Loucy (cell line): ENCODE data around the gene MBD3.

Experiments
- EZH2phosphoT487 ChIP-seq: fragments of 200-600 bp; IDR thresholded peaks from 2 replicates; pipeline ENCODE4 v1.6.1; 2018; ENCODE audit warnings: antibody characterized with exemption, mild to moderate bottlenecking, moderate library complexity, borderline replicate concordance
- TF ChIP-seq, protein P1 (sequence below): fragments of 200-600 bp; sonication (generic); conservative IDR thresholded peaks from 2 replicates; pipeline ENCODE4 v1.5.1; 2014; ENCODE audit warnings: mild to moderate bottlenecking, antibody characterized with exemption, low read length

DNA sequence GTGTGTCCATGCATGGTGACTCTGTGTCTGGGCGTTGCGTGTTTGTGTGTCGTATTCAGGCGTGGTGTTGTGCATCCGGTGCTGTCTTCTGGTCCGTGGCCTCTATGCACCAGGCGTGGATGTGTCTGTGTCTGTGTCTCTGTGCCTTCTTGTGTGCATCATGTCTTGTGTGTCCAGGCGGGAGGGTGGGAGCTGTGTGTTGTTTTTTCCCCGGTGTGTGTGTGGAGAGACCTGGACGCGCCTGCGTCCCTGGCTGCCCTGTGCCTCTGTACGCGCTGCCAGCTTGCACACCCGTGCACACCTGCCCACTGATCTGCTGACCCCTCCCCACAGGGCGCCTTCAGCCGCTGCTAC is 67.7 kb downstream of the MBD3 start:
- TF ChIP-seq, protein P1, sequence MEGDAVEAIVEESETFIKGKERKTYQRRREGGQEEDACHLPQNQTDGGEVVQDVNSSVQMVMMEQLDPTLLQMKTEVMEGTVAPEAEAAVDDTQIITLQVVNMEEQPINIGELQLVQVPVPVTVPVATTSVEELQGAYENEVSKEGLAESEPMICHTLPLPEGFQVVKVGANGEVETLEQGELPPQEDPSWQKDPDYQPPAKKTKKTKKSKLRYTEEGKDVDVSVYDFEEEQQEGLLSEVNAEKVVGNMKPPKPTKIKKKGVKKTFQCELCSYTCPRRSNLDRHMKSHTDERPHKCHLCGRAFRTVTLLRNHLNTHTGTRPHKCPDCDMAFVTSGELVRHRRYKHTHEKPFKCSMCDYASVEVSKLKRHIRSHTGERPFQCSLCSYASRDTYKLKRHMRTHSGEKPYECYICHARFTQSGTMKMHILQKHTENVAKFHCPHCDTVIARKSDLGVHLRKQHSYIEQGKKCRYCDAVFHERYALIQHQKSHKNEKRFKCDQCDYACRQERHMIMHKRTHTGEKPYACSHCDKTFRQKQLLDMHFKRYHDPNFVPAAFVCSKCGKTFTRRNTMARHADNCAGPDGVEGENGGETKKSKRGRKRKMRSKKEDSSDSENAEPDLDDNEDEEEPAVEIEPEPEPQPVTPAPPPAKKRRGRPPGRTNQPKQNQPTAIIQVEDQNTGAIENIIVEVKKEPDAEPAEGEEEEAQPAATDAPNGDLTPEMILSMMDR = no peak
- no peak for TF ChIP-seq EZH2phosphoT487
